DMS114 treated with DMSO at 0.1 percent for 48 hours (cell line): Measurements from ENCODE around the gene PRKAR1B.
"Not testable (repeated sequence)": the region's sequence is repeated elsewhere in the genome, so short reads cannot be mapped to it uniquely, and the experiment has no call there.

Experiments used
- DNase-seq: peaks from one replicate; lab custom pipeline; 2025; ENCODE audit not compliant: unreplicated experiment; lab: John Stamatoyannopoulos, UW

PRKAR1B gene

GRCh38 chr7:672891-673290 lies 54.2 kb downstream of the PRKAR1B start:
- no peak for DNase-seq

- DNase-seq = no peak
Measured at GRCh38 chr7:671415-672042, 55.6 kb downstream of the PRKAR1B start.

- no peak for DNase-seq
Measured at GRCh38 chr7:670501-671390, 56.3 kb downstream of the PRKAR1B start.

- no peak for DNase-seq
Measured at GRCh38 chr7:668958-669357, 58.1 kb downstream of the PRKAR1B start.

- no peak for DNase-seq
Measured at GRCh38 chr7:668139-668931, 58.7 kb downstream of the PRKAR1B start.

GRCh38 chr7:666454-667292 lies 60.4 kb downstream of the PRKAR1B start:
- no peak for DNase-seq

- DNase-seq = no peak
Measured at GRCh38 chr7:665736-666453, 61.2 kb downstream of the PRKAR1B start.

- no peak for DNase-seq
Measured at GRCh38 chr7:664997-665735, 61.9 kb downstream of the PRKAR1B start.

- no peak for DNase-seq
Measured at GRCh38 chr7:664402-664775, 62.7 kb downstream of the PRKAR1B start.

GRCh38 chr7:662576-662975 lies 64.5 kb downstream of the PRKAR1B start:
- DNase-seq = no peak

- no peak for DNase-seq
Measured at GRCh38 chr7:659996-660395, 67.1 kb downstream of the PRKAR1B start.

- DNase-seq = no peak
Measured at GRCh38 chr7:659306-659847, 67.7 kb downstream of the PRKAR1B start.

- peak; percentile 17 for DNase-seq
Measured at GRCh38 chr7:657565-658119, 69.4 kb downstream of the PRKAR1B start.

GRCh38 chr7:657010-657409 lies 70.1 kb downstream of the PRKAR1B start:
- not testable (repeated sequence) for DNase-seq

- DNase-seq = no peak
Measured at GRCh38 chr7:655758-656157, 71.3 kb downstream of the PRKAR1B start.

GRCh38 chr7:653829-654764 lies 73.0 kb downstream of the PRKAR1B start:
- no peak for DNase-seq

- no peak for DNase-seq
Measured at GRCh38 chr7:652881-653280, 74.2 kb downstream of the PRKAR1B start.

GRCh38 chr7:652167-652566 lies 74.9 kb downstream of the PRKAR1B start:
- not testable (repeated sequence) for DNase-seq
